Measurements from ENCODE around the gene REV3L. TPM values are rescaled to one million over a fixed set of nuclear protein-coding genes. Genes with fewer than 3 reads are reported as not detected.

REV3L gene
- total and polyA plus RNA-seq, 9 of the 15 experiments (the other 6 are each of a cell fraction or from before 2014, with no cell fraction given), result 5.5 to 24.4 (median 14.4) TPM

GRCh38 chr6:111354758-111355555 is 128.1 kb downstream of the REV3L start (continued):
- TF ChIP-seq, protein P1, sequence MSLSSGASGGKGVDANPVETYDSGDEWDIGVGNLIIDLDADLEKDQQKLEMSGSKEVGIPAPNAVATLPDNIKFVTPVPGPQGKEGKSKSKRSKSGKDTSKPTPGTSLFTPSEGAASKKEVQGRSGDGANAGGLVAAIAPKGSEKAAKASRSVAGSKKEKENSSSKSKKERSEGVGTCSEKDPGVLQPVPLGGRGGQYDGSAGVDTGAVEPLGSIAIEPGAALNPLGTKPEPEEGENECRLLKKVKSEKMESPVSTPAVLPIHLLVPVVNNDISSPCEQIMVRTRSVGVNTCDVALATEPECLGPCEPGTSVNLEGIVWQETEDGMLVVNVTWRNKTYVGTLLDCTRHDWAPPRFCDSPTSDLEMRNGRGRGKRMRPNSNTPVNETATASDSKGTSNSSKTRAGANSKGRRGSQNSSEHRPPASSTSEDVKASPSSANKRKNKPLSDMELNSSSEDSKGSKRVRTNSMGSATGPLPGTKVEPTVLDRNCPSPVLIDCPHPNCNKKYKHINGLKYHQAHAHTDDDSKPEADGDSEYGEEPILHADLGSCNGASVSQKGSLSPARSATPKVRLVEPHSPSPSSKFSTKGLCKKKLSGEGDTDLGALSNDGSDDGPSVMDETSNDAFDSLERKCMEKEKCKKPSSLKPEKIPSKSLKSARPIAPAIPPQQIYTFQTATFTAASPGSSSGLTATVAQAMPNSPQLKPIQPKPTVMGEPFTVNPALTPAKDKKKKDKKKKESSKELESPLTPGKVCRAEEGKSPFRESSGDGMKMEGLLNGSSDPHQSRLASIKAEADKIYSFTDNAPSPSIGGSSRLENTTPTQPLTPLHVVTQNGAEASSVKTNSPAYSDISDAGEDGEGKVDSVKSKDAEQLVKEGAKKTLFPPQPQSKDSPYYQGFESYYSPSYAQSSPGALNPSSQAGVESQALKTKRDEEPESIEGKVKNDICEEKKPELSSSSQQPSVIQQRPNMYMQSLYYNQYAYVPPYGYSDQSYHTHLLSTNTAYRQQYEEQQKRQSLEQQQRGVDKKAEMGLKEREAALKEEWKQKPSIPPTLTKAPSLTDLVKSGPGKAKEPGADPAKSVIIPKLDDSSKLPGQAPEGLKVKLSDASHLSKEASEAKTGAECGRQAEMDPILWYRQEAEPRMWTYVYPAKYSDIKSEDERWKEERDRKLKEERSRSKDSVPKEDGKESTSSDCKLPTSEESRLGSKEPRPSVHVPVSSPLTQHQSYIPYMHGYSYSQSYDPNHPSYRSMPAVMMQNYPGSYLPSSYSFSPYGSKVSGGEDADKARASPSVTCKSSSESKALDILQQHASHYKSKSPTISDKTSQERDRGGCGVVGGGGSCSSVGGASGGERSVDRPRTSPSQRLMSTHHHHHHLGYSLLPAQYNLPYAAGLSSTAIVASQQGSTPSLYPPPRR (CRISPR knock-in tag; IDR thresholded peaks at IDR 0.05; ENCODE audit: borderline replicate concordance), result no peak

GRCh38 chr6:111353912-111354462 is 129.0 kb downstream of the REV3L start:
- Histone ChIP-seq H3K4me3 (no peak overlapping the region), H3K9me3 (replicated peaks; ENCODE audit: control insufficient read depth, insufficient read depth, low read depth, low read length) (no peaks in the 10 kb centered on the region), H4K20me1 (replicated peaks; ENCODE audit: control insufficient read depth, insufficient read depth, low read length) (no peaks in the 10 kb centered on the region), H3K9me1 (ENCODE audit: control insufficient read depth, insufficient read depth, low read length) (no peaks in the 10 kb centered on the region), H3K9ac (ENCODE audit: insufficient read depth in 1 of 2, low read depth in 2 of 2, low read length in 2 of 2) (no peak overlapping the region), H3K79me2 (ENCODE audit: control insufficient read depth, insufficient read depth, low read length) (no peaks in the 10 kb centered on the region), H3K4me1 (replicated peaks in 1 of 2; ENCODE audit: control insufficient read depth in 2 of 2, insufficient read depth in 2 of 2, low read length in 2 of 2) (no peaks in the 10 kb centered on the region), H2AFZ (ENCODE audit: low read depth, low read length) (no peak overlapping the region), H3K4me2 (ENCODE audit: insufficient read depth, low read length) (no peak overlapping the region), H3K36me3 (ENCODE audit: control insufficient read depth, insufficient read depth, low read length) (peaks cover 69% of the 10 kb centered on the region), H3K27ac (ENCODE audit: extremely low read depth, low read depth, low read length) (no peak overlapping the region), H3K27me3 (ENCODE audit: control insufficient read depth in 2 of 2, insufficient read depth in 2 of 2, low read length in 2 of 2) (no peaks in the 10 kb centered on the region)
- intact Hi-C loops (cut with micrococcal nuclease) (no loop called here), in situ Hi-C loops (cut with MboI) (no loop called here)
- POLR2A ChIA-PET, result no interaction called here
- CTCF ChIA-PET (ENCODE audit: low intra/inter-chr PET ratio), result no interaction called here
- DNase-seq (ENCODE audit: extremely low read depth in 1 of 4, low spot score in 3 of 4), result no peak
- no peak for FAIRE-seq
- no peak for ATAC-seq
- TF ChIP-seq ZFP1 (CRISPR knock-in tag; IDR thresholded peaks at IDR 0.05) (no peak), HDAC1 (IDR thresholded peaks at IDR 0.05) (no peak), RB1 (IDR thresholded peaks at IDR 0.05; ENCODE audit: low read depth) (no peak), STAT5A (IDR thresholded peaks at IDR 0.05; ENCODE audit: borderline replicate concordance, low read length) (no peak), TCFL5 (CRISPR knock-in tag; conservative IDR thresholded peaks at IDR 0.05) (no peak), ZFP36 (IDR thresholded peaks at IDR 0.05; ENCODE audit: low read depth, low read length, partially characterized antibody) (no peak), ZNF24 (IDR thresholded peaks at IDR 0.05) (no peak)
- TF ChIP-seq, protein P2, sequence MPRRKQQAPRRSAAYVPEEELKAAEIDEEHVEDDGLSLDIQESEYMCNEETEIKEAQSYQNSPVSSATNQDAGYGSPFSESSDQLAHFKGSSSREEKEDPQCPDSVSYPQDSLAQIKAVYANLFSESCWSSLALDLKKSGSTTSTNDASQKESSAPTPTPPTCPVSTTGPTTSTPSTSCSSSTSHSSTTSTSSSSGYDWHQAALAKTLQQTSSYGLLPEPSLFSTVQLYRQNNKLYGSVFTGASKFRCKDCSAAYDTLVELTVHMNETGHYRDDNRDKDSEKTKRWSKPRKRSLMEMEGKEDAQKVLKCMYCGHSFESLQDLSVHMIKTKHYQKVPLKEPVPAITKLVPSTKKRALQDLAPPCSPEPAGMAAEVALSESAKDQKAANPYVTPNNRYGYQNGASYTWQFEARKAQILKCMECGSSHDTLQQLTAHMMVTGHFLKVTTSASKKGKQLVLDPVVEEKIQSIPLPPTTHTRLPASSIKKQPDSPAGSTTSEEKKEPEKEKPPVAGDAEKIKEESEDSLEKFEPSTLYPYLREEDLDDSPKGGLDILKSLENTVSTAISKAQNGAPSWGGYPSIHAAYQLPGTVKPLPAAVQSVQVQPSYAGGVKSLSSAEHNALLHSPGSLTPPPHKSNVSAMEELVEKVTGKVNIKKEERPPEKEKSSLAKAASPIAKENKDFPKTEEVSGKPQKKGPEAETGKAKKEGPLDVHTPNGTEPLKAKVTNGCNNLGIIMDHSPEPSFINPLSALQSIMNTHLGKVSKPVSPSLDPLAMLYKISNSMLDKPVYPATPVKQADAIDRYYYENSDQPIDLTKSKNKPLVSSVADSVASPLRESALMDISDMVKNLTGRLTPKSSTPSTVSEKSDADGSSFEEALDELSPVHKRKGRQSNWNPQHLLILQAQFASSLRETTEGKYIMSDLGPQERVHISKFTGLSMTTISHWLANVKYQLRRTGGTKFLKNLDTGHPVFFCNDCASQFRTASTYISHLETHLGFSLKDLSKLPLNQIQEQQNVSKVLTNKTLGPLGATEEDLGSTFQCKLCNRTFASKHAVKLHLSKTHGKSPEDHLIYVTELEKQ (CRISPR knock-in tag; IDR thresholded peaks at IDR 0.05), result no peak
- BruUV-seq (replicated peaks), result no TSS peak
- 88% methylated on average over 5 of the region's 5 CpGs for WGBS (ENCODE audit: insufficient coverage, low coverage, missing lambda C conversion rate)
